OCI-LY3 (cell line): ENCODE results near the gene RBM17.

Experiments
- H2AFZ ChIP-seq: fragments of 200-600, 300-600 bp; shearing (Covaris generic); 2 replicates; pipeline ENCODE4 v1.6.0; 2014; ENCODE audit warnings: antibody characterized with exemption, low read depth, low read length
- H3K27ac ChIP-seq: fragments of 200-600, 300-600 bp; sonication (generic); 2 replicates; pipeline ENCODE4 v1.5.1; 2014; ENCODE audit warnings: mild to moderate bottlenecking, low read length, moderate library complexity, mixed read lengths
- H3K27me3 ChIP-seq: fragments of 200-600, 300-600 bp; sonication (generic); 2 replicates; pipeline ENCODE4 v1.6.1; 2014; ENCODE audit warnings: low read depth, low read length, mixed read lengths
- H3K36me3 ChIP-seq: fragments of 200-600, 300-600 bp; sonication (generic); replicated peaks from 2 replicates; pipeline ENCODE3; 2014; ENCODE audit warnings: low read depth, low read length, mixed read lengths
- H3K4me1 ChIP-seq: fragments of 300-600, 200-600 bp; sonication (generic); 2 replicates; pipeline ENCODE4 v1.6.1; 2014; ENCODE audit warnings: low read length, mixed read lengths
- H3K4me2 ChIP-seq: fragments of 200-600, 300-600 bp; sonication (generic); 2 replicates; pipeline ENCODE4 v1.6.1; 2014; ENCODE audit warnings: low read length, mixed read lengths
- H3K4me3 ChIP-seq: fragments of 300-600, 200-600 bp; sonication (generic); 2 replicates; pipeline ENCODE4 v1.5.1; 2014; ENCODE audit warnings: antibody characterized with exemption, mild to moderate bottlenecking, low read length, moderate library complexity
- H3K79me2 ChIP-seq: fragments of 300-600, 200-600 bp; shearing (Covaris generic); 2 replicates; pipeline ENCODE4 v1.6.1; 2014; ENCODE audit warnings: mild to moderate bottlenecking, low read length, mixed read lengths
- H3K9ac ChIP-seq: fragments of 300-600, 200-600 bp; shearing (Covaris generic); 2 replicates; pipeline ENCODE4 v1.6.0; 2014; ENCODE audit warnings: mild to moderate bottlenecking, low read length, moderate library complexity
- H3K9me3 ChIP-seq: fragments of 200-600, 300-600 bp; shearing (Covaris generic); 2 replicates; pipeline ENCODE4 v1.6.1; 2014; ENCODE audit warnings: low read length, mixed read lengths; ENCODE audit not compliant: insufficient read depth
- H4K20me1 ChIP-seq: fragments of 200-600, 300-600 bp; sonication (generic); 2 replicates; pipeline ENCODE4 v1.6.1; 2016; ENCODE audit warnings: low read length, mixed read lengths; ENCODE audit not compliant: insufficient read depth
- EZH2phosphoT487 ChIP-seq: fragments of 200-600 bp; shearing (Covaris generic); IDR thresholded peaks from 2 replicates; pipeline ENCODE4 v1.6.1; 2018; ENCODE audit warnings: antibody characterized with exemption, mixed run types, low read depth
- TF ChIP-seq, protein P1 (sequence below): fragments of 200-600, 300-600 bp; sonication (generic); IDR thresholded peaks from 2 replicates; pipeline ENCODE4 v1.5.1; 2014; ENCODE audit warnings: antibody characterized with exemption, low read length, low read depth

The RBM17 gene

GRCh38 chr10:6044060-6044459 is 44.8 kb upstream of the RBM17 start:
- Histone ChIP-seq H3K27me3 (no peaks in the 10 kb centered on the region), H3K9ac (peak overlapping the region; percentile 15; the same call in 1 of the 2 replicates), H2AFZ (no peak overlapping the region), H3K9me3 (no peaks in the 10 kb centered on the region), H3K36me3 (peaks cover 10% of the 10 kb centered on the region), H4K20me1 (no peaks in the 10 kb centered on the region), H3K4me2 (peak overlapping the region; percentile 69), H3K4me3 (peak overlapping the region; percentile 55; the same call in 1 of the 2 replicates), H3K4me1 (peaks cover 44% of the 10 kb centered on the region), H3K27ac (peak overlapping the region; percentile 82), H3K79me2 (peaks cover 9% of the 10 kb centered on the region; the same call in 1 of the 2 replicates)
- TF ChIP-seq, protein P1, sequence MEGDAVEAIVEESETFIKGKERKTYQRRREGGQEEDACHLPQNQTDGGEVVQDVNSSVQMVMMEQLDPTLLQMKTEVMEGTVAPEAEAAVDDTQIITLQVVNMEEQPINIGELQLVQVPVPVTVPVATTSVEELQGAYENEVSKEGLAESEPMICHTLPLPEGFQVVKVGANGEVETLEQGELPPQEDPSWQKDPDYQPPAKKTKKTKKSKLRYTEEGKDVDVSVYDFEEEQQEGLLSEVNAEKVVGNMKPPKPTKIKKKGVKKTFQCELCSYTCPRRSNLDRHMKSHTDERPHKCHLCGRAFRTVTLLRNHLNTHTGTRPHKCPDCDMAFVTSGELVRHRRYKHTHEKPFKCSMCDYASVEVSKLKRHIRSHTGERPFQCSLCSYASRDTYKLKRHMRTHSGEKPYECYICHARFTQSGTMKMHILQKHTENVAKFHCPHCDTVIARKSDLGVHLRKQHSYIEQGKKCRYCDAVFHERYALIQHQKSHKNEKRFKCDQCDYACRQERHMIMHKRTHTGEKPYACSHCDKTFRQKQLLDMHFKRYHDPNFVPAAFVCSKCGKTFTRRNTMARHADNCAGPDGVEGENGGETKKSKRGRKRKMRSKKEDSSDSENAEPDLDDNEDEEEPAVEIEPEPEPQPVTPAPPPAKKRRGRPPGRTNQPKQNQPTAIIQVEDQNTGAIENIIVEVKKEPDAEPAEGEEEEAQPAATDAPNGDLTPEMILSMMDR: no peak
- no peak for TF ChIP-seq EZH2phosphoT487

GRCh38 chr10:6044751-6045313 is 44.0 kb upstream of the RBM17 start:
- no peaks in the 10 kb centered on the region for H3K27me3 ChIP-seq
- TF ChIP-seq EZH2phosphoT487: no peak
- TF ChIP-seq, protein P1: no peak
- H3K4me3 ChIP-seq: peak overlapping the region; percentile 55
- H2AFZ ChIP-seq: no peak overlapping the region
- H3K79me2 ChIP-seq: peaks cover 9% of the 10 kb centered on the region; the same call in 1 of the 2 replicates
- H4K20me1 ChIP-seq: no peaks in the 10 kb centered on the region
- peak overlapping the region; percentile 82 for H3K27ac ChIP-seq
- peaks cover 6% of the 10 kb centered on the region for H3K36me3 ChIP-seq
- no peaks in the 10 kb centered on the region for H3K9me3 ChIP-seq
- peak overlapping the region; percentile 69 for H3K4me2 ChIP-seq
- H3K4me1 ChIP-seq: peaks cover 52% of the 10 kb centered on the region
- H3K9ac ChIP-seq: peak overlapping the region; percentile 38

DNA sequence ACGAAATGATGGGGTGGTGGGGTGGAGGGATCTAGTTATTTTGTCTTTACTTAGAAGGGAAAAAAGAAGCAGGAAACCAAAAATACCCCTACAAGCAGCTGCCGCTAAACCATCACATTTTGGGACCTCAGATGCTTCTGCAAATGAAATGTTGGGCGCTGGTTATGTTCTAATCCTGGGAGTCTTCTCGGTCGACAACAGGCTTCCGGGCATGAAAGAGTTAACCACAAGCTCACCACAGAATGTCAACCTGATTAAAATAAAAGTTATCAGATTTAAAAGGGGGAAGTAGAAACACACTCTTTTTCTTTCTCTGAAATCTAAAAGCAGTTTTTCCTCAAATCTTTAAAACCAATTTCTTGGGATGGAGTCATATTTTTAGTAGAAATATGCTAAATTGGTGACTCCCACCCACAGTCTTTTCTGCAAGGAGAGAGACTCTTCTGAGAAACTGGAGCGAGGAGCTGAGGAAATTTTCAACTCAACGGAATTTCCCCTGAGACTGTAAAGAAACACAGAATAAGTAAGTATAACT is 43.5 kb upstream of the RBM17 start:
- peaks cover 57% of the 10 kb centered on the region for H3K4me1 ChIP-seq
- peaks cover 9% of the 10 kb centered on the region; the same call in 1 of the 2 replicates for H3K79me2 ChIP-seq
- no peaks in the 10 kb centered on the region for H4K20me1 ChIP-seq
- H3K27me3 ChIP-seq: no peaks in the 10 kb centered on the region
- peak overlapping the region; percentile 69 for H3K4me2 ChIP-seq
- H3K36me3 ChIP-seq: peaks cover 4% of the 10 kb centered on the region
- TF ChIP-seq, protein P1: no peak
- TF ChIP-seq EZH2phosphoT487: no peak
- peak overlapping the region; percentile 38; the same call in 1 of the 2 replicates for H3K9ac ChIP-seq
- H3K27ac ChIP-seq: peak overlapping the region; percentile 82
- H3K9me3 ChIP-seq: no peaks in the 10 kb centered on the region
- no peak overlapping the region for H2AFZ ChIP-seq
- H3K4me3 ChIP-seq: peak overlapping the region; percentile 55

GRCh38 chr10:6045878-6046772 is 42.7 kb upstream of the RBM17 start:
- peaks cover 9% of the 10 kb centered on the region; the same call in 1 of the 2 replicates for H3K79me2 ChIP-seq
- H3K9me3 ChIP-seq: no peaks in the 10 kb centered on the region
- peak overlapping the region; percentile 69 for H3K4me2 ChIP-seq
- TF ChIP-seq, protein P1: no peak
- no peak for TF ChIP-seq EZH2phosphoT487
- peak overlapping the region; percentile 82 for H3K27ac ChIP-seq
- peaks cover 4% of the 10 kb centered on the region for H3K36me3 ChIP-seq
- H4K20me1 ChIP-seq: no peaks in the 10 kb centered on the region
- H3K4me1 ChIP-seq: peaks cover 65% of the 10 kb centered on the region
- peak overlapping the region; percentile 38; the same call in 1 of the 2 replicates for H3K9ac ChIP-seq
- peak overlapping the region; percentile 55 for H3K4me3 ChIP-seq
- H2AFZ ChIP-seq: no peak overlapping the region
- H3K27me3 ChIP-seq: no peaks in the 10 kb centered on the region
